Heart right ventricle (tissue), 16 donors: ENCODE data around the gene ROBO1. TPM values are rescaled to one million over a fixed set of nuclear protein-coding genes. Genes with fewer than 3 reads are reported as not detected.

ENCODE experiments used
- ATAC-seq, 8 donors: fragments of 200-7000 bp; cut with Tn5 transposase; one replicate each; pipeline ENCODE4 v1.9.1; 2020; ENCODE audit warnings: mild to moderate bottlenecking in 8 of 8, moderate library complexity in 8 of 8, moderate number of reproducible peaks in 1 of 8
- DNase-seq, 2 donors: peaks; one replicate each; pipeline ENCODE4 v3.0.0-alpha.2; 2020
- H3K27ac ChIP-seq, 10 donors: fragments of 200-600 bp; sonication (generic) in 2 of 10; one replicate each; pipeline versions ENCODE4 v1.5.0 to v1.8.0; 2020 to 2022; ENCODE audit warnings: mild to moderate bottlenecking in 3 of 10
- H3K27me3 ChIP-seq, 7 donors: fragments of 200-600 bp; one replicate each; pipeline ENCODE4 v1.8.0; 2021 to 2022; ENCODE audit warnings: mild to moderate bottlenecking in 2 of 7
- H3K36me3 ChIP-seq, 9 donors: fragments of 200-600 bp; sonication (generic) in 1 of 9; one replicate each; pipeline versions ENCODE4 v1.5.0 to v1.8.0; 2020 to 2022; ENCODE audit warnings: mild to moderate bottlenecking in 2 of 9
- H3K4me1 ChIP-seq, 9 donors: fragments of 200-600 bp; sonication (generic) in 1 of 9; one replicate each; pipeline versions ENCODE4 v1.5.0 to v1.8.0; 2020 to 2022; ENCODE audit warnings: mild to moderate bottlenecking in 4 of 9
- H3K4me3 ChIP-seq, 10 donors: fragments of 200-600 bp; sonication (generic) in 2 of 10; one replicate each; pipeline versions ENCODE4 v1.5.0 to v1.8.0; 2020 to 2022; ENCODE audit warnings: mild to moderate bottlenecking in 7 of 10, moderate library complexity in 2 of 10
- H3K9me3 ChIP-seq, 11 donors: fragments of 200-600 bp in 10 of 11; sonication (generic) in 2 of 11; one replicate each; pipeline versions ENCODE4 v1.5.0 to v1.8.0; 2013 to 2022; ENCODE audit warnings: mild to moderate bottlenecking in 2 of 11, control low read depth in 1 of 11, moderate library complexity in 1 of 11
- CTCF ChIP-seq, 9 donors: fragments of 200-600 bp; sonication (generic) in 2 of 9; IDR thresholded peaks; one replicate each; pipeline versions ENCODE4 v1.5.0 to v1.8.0; 2021 to 2022; ENCODE audit warnings: antibody characterized with exemption in 9 of 9, mild to moderate bottlenecking in 5 of 9, moderate library complexity in 1 of 9
- WGBS, 2 donors: extraction: QIAGEN DNeasy Blood & Tissue Kit; methylation state at CpG; one replicate each; pipeline ENCODE4 v1.1.7; 2013; ENCODE audit warnings: inconsistent platforms in 1 of 2; 5-methylcytosine and 5-hydroxymethylcytosine counted together
- intact Hi-C, 10 donors: fragments of 100-400 bp; cut with DNase I; formaldehyde crosslinking; loops; one replicate each; pipeline versions ENCODE4 v1.11.1 to v1.14.2; 2022
- polyA plus RNA-seq, 2 donors: library from polyadenylated mRNA; stranded (reverse); fragments of 200-250 nt; gene quantifications; one replicate each; pipeline ENCODE4 v1.2.3, GENCODE V29; 2013
- total RNA-seq, 10 donors: library from RNA; stranded (reverse); fragmentation: NEBNext Ultra II Directional in 3 of 10; extraction: Animal tissue kit (Norgen Biotek cat#: 25700) in 3 of 10; gene quantifications; one replicate each; pipeline versions ENCODE4 v1.2.1 to v1.2.4, GENCODE V29; 2021 to 2023
- donor health status: Arrhythmogenic right ventricular cardiomyopathy.
- donor health status: ischemic (EF 13 %, LVEDD 7.1; RV severe dilation, severe dysfunction).
- donor health status: healthy with polysubstance abuse.
- donor health status: DM: no; HTN: yes; CAD: no.
- donor health status: DM: no; HTN: no; CAD: no.
- donor health status: ischemic (EF 25% LVEDD 6.9; RV normal size, moderate dysfunction).
- donor health status: ischemic (EF 25% LVEDD 5.7; RV mildly dilated, moderate dysfunction).
- donor health status: healthy.
- donor health status: DM: yes; HTN: yes; CAD: no.
- donor health status: Ischemic cardiomyopathy.
- donor health status: ischemic (EF 35%, LVEDD 5.7; RV mildly dilated, moderate dysfunction).
- donor health status: nonischemic (EF 11% LVEDD 7.7; RV severe dilation, severe dysfunction).
- donor health status: DM: yes; HTN: yes; CAD: no.
- donor health status: PGD.
- donor health status: ischemic (EF 29% LVEDD 5.4; RV normal size, mild dysfunction).
- donor health status: nonischemic (EF 23%, LVEDD 6.1; RV moderate dilation, normal function).

The ROBO1 gene
- total and polyA plus RNA-seq, 12 donors, result 2.8 to 13.9 (median 5.6) TPM

DNA sequence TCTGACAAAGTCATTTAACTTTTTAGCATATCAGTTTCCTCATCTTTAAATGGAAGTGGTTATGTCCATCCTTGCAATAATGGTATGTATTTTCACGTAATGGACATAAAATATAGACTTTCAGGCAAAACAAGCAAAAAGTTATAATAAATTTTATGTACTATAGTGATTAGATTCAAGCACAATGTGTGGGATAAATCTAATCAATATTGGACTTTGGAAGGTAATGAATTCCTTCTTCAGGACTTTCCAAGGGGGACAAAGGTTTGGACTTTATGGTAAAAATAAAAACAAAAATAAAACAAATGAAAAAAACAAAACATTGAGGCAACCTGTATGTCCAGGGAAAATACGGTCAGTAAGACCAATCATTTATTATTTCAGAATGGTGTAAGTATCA is 357.7 kb downstream of the ROBO1 start:
- TF ChIP-seq CTCF (IDR thresholded peaks at IDR 0.05), result no peak
- intact Hi-C loops, result no loop called here
- no peaks in the 10 kb centered on the region for H3K4me1 ChIP-seq
- no peaks in the 10 kb centered on the region for H3K9me3 ChIP-seq
- no peak overlapping the region for H3K4me3 ChIP-seq
- H3K27ac ChIP-seq, result no peak overlapping the region
- 63 to 85% methylated on average over 2 of the region's 2 CpGs for WGBS, 2 donors
- H3K36me3 ChIP-seq, result no peaks in the 10 kb centered on the region
- no peaks in the 10 kb centered on the region for H3K27me3 ChIP-seq
- no peak for DNase-seq
- ATAC-seq, result no peak

DNA sequence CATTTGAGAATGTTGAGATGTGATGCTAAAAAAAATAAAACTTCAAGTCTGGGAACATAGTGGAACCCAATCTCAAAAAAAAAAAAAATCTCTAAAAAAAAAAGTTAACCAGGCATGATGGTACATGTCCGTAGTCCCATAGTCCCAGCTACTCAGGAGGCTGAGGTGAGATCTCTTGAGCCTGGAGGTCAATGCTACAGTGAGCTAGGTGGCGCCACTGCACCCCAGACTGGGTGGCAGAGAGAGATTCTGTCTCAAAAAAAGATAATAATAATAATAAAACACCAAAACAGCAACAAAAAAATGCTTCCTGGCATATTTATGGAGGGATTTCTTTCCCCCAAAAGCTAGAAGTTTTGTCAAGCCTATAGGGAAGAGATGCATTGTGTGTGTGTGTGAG is 361.6 kb downstream of the ROBO1 start:
- no peak for ATAC-seq
- H3K36me3 ChIP-seq, result no peaks in the 10 kb centered on the region
- TF ChIP-seq CTCF (IDR thresholded peaks at IDR 0.05), result no peak
- intact Hi-C loops, result no loop called here
- no peak overlapping the region for H3K27ac ChIP-seq
- WGBS, 2 donors, result 80 to 83% methylated on average over 2 of the region's 2 CpGs
- H3K9me3 ChIP-seq, result no peaks in the 10 kb centered on the region
- no peak overlapping the region for H3K4me3 ChIP-seq
- no peaks in the 10 kb centered on the region for H3K27me3 ChIP-seq
- no peak for DNase-seq
- no peaks in the 10 kb centered on the region for H3K4me1 ChIP-seq

- Histone ChIP-seq H3K27me3 (no peaks in the 10 kb centered on the region), H3K4me3 (no peak overlapping the region), H3K27ac (no peak overlapping the region), H3K36me3 (no peaks in the 10 kb centered on the region), H3K9me3 (no peaks in the 10 kb centered on the region), H3K4me1 (no peaks in the 10 kb centered on the region)
- ATAC-seq (no peak), DNase-seq (no peak)
- intact Hi-C loops, result no loop called here
- TF ChIP-seq CTCF (IDR thresholded peaks at IDR 0.05), result no peak
- 42 to 47% methylated on average over 1 of the region's 1 CpG for WGBS, 2 donors
These were observed 362.6 kb downstream of the ROBO1 start for GRCh38 chr3:79405183-79405582.

- no peak for ATAC-seq
These were observed 371.2 kb downstream of the ROBO1 start for GRCh38 chr3:79396595-79396994.

More at GRCh38 chr3:79396595-79396994, 371.2 kb downstream of the ROBO1 start:
- Histone ChIP-seq H3K27ac (no peak overlapping the region), H3K9me3 (no peaks in the 10 kb centered on the region), H3K4me1 (no peaks in the 10 kb centered on the region), H3K36me3 (no peaks in the 10 kb centered on the region), H3K4me3 (no peak overlapping the region), H3K27me3 (no peaks in the 10 kb centered on the region)
- no peak for TF ChIP-seq CTCF (IDR thresholded peaks at IDR 0.05)
- intact Hi-C loops, result no loop called here
- no peak for DNase-seq
- 80 to 83% methylated on average over 2 of the region's 2 CpGs for WGBS, 2 donors
